HL-60/S4 treated with phorbol 12-myristate 13-acetate at 8.2 ng/mL for 4 days and 3 days (cell line): ENCODE measurements around the gene ANKRD39.

Source experiments
- in situ Hi-C: fragments of 300-500 bp; cut with MboI; formaldehyde crosslinking; loops from 2 replicates; pipeline ENCODE4 v1.15.0; 2022; ENCODE audit warnings: low sequenced_read_pairs

ANKRD39 gene

DNA sequence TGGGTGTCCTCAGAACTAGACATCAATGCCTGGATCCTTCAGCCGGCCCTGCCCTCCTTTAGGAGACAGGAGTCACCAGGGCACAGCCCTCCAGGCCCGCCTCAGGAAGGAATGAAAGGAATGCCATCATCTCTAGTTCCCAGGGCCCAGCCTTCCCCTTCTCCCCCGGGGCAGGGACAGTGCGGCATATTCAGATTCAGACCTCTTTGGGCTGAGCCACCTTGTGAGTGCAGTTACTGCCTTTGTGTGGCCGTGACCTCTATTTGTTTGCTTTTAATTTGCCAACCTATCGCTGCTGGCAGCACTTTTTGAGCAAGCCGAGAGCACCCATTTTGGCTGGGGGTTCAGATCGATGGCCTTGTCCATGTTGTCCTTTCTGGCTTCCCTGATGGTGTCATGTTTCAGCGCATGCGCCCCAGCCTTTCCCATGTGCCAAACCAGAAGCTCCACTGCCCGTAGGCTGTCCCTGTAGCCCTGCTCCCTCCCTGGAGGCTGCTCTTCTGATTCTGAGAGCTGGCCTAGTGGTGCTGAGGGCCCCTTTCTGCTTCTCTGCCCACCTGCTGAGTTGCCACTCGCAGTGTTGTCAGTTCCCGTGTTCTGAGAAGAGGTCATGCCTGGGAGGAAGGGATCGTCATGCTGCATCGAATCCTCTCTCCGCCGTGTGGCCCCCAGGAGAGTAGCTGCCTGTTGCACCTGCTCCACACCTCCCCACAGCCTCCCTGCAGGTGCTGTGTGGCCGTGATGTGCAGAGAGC, 24.9 kb downstream of the ANKRD39 start:
- in situ Hi-C loops: no loop called here

DNA sequence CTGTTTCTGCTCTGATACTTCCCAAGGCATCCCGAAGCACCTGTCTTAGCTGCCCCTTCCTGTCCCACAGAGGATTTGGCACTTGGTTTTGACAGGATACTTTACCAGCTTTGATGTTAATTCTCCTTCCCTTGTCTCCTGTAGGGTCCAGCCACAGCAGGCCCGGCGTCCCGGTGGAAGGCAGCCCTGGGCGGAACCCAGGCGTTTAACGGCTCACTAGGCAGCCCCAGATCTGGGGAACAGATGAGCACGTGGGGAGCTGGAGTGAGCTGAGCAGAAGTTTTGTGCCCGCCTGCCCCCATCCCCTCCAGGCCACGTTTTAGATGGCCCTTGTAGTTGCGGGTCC, 25.4 kb downstream of the ANKRD39 start:
- in situ Hi-C loops: no loop called here

DNA sequence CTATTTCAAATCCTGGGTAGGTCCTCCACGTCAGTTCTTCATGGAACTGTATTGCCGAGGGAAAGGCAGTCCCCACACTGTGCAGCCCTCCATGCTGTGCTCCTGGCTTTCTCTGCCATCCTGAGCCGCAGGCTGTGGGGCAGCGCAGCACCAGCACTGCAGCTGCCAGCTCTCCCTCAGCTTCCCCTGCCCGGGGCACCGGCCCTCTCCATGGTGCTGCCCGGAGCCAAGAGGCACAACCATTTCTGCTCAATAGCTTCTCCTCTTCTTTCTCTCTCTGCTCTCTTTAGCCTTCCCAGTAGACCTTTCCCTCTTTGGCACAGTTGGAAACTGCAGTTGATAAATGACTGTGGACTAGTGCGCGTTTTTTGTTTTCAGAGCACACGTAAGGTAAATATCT, 26.1 kb downstream of the ANKRD39 start:
- in situ Hi-C loops: no loop called here

DNA sequence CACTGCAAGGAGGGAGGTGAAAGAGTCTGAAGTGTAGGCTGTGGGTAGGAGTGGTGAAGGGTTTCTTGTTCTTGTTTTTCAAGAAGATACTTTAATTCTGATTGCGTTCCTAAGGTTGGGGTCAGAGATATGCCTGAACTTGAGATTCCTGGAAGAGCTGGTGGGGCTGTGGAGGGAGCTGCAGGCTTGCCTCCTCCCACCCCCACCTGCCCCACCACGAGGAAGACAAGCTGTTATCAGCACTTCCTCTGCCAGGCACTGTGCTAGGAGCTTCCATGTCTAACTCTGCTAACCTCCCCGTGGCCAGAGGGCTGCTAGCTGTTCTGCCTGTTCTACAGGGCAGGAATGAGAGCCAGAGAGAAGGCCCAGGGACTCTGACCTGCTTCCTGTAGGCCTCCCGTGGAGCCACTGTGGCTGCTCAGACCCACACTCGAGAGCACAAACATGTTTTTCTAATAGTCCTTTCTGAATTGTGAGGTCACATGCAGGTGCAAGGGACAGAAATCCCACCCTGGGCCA, 27.7 kb downstream of the ANKRD39 start:
- in situ Hi-C loops: no loop called here

DNA sequence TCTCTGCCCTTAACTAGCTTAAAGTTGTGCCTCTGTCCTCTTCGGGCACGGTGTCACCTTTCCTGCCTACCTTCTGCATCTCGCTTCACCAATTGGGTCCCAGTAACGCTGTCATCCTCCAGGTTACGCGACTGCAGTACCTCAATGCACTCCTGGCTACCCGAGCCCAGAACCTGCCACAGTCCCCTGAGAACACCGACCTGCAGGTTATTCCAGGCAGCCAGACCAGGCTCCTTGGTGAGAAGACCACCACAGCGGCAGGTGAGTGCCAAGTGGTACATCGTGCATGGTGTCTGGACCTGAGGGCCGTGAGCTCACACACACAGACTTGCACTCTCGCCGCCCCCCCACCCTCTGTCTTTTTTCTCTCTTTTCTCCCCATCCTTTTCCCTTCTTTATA, 28.9 kb downstream of the ANKRD39 start:
- in situ Hi-C loops: no loop called here

DNA sequence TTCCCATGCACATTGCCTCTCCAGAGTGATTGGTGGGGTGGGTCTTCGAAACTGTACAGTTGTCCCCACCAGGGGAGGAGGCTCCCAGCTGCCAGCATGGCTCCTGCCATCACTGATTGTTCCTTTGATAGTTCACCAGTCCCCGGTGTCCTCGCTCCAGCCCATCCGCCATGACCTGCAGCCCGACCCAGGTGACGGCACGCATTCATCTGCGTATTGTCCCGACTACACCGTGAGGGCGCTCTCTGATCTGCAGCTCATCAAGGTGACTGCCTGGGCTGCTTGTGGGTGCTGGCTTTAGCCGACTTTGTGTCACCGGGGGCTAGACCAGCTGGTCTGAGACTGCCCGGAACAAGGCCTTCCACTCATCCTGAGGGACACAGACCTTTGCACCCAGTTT, 29.4 kb downstream of the ANKRD39 start:
- in situ Hi-C loops: no loop called here

DNA sequence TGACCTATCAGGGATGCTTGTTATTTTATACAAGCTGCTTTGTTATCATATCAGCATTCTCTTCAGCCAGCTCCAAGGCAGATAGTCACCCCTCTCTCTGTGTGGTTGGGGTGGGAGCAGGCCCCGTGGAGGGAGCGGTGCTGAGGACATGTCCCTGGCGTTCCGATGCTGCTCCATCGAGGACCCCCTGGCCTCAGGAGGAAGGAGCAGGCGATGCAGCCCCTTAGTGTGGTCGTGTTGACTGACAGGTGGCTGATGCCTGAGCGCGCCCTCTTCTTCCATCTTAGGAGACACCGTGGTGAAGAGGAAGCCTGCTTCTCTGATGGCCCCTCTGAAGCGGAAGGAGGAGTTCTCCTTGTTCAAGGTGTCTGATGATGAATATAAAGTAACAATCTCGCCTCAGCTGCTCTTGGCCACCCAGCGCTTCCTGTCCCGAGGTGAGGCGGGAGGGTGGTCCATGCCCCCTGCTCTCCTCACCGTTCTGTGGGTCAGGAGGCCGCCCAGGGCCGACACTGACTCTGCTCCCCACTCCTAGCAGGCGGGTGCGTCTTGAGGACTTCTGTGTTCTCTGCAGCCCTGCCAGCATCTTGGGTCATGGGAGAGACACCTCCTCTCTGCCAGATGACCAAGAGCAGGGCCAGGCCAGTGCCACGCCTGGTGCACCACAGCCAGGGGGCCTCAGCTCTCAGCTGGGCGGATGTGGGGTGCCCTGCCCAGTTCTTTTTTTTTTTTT, 31.1 kb downstream of the ANKRD39 start:
- in situ Hi-C loops: no loop called here

DNA sequence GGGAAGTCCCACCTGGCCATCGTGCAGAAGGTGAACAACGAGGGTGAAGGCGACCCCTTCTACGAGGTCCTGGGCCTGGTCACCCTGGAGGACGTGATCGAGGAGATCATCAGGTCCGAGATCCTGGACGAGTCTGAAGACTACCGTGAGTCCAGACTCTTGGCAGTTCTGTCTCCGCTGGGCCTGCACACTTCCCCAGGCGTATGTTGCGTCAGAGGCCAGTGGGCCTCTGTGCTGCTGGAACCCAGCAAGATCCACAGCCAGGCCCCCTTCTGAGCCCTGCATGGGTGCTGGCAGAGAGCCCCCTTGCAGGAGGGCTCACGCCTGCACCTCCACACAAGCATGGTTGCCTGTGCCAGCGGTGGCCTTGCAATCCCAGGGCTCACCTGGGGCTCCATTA, 32.8 kb downstream of the ANKRD39 start:
- in situ Hi-C loops: no loop called here

DNA sequence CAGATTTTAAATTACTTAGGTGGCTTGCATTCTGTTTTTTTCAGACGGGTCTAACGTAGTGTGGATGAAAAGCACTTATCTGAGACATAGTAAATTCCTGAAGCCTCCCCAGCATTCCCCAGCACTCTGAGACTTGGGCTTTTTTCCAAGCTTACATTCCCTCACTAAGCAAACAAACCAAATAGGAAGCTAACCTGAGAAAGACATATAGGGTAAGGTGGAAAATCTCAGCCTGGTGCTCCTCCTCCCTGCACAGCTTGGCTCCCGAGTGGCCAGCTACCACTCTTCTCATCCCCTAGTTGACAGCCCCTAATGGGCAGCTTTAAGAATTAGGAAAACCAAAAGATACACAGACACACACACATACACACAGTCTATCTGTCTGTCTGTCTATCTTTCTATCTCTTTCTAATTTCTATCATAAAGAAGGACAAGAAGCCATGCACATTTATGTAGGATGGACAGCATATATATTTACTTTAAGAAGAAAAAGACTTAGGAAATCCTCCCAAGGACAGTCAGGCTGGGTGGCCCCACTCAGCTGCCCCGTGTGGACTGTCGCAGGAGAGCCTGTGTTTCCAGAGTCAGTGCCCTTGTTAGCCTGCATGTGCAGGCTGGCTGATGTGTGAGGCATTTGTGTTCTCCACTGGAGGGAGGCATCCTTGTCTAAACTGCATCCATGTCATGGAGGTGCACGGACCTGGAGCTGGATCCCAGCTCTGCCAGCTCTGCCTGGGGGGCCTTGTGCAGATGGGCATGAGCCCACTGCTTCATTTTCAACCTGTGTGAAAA, 33.5 kb downstream of the ANKRD39 start:
- in situ Hi-C loops: no loop called here

DNA sequence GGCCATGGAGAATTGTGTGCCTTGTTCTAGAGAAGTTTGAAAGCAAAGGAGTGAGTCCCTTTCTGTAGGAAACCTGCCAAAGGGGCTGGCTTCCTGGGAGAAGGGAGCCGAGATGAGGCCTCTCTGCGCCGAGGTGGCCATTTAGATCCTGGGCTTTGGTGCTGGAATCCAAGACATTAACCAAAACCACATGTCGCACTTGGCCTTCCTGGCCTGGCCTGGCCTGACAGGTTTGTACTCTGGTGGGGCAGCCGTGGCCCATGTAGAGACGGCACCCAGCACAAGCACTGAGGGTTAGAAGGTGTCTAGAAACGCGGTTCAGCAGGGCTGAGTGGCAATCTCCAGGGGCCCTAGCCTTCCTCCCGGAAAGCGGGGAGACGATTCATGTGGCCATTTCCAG, 34.6 kb downstream of the ANKRD39 start:
- in situ Hi-C loops: no loop called here

DNA sequence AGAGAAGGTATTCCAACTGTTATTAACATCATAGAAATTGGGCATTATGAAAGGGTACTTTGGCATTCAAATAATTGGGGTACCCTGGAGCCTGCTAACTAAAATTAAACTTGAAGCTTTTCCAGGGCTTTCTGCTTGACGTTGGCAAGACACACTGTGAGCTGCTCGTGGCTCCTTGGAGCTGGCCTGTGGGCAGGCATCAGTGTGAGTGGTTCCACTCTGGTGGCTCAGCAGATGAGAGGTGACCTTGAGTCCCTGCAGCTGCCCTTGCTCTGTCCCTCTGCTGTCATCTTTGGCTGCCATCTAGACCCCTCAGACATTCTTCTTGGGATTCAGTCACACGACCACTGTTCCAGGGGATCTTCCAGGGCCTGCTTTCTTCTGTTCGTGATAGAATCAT, 35.0 kb downstream of the ANKRD39 start:
- in situ Hi-C loops: no loop called here

DNA sequence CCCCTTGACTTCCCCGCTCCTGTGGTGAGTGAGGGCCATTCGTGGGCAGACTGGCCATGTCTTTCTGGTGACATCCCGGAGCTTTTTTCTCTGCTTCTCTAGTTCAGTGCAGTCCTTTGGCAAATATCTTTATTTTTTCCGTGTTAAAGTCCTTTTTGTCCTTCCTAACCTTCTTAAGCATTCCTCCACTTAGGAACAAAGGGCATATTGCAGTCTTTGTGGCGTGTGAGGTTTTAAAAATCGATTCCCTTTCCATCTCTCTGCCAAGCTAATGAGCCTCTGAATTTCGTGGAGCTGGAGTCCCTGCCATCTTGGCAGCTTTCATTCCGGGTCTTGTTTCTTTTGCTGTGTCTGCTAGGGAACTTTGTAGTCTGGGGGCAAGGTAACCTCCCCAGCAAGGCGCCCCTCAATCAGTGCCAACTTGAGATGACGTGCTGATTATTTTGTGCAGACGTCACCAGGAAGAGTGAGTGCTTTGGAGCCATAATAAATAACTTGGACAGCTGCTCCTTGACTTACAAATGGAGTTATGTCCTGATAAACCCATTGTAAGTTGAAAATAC, 36.6 kb downstream of the ANKRD39 start:
- in situ Hi-C loops: no loop called here

DNA sequence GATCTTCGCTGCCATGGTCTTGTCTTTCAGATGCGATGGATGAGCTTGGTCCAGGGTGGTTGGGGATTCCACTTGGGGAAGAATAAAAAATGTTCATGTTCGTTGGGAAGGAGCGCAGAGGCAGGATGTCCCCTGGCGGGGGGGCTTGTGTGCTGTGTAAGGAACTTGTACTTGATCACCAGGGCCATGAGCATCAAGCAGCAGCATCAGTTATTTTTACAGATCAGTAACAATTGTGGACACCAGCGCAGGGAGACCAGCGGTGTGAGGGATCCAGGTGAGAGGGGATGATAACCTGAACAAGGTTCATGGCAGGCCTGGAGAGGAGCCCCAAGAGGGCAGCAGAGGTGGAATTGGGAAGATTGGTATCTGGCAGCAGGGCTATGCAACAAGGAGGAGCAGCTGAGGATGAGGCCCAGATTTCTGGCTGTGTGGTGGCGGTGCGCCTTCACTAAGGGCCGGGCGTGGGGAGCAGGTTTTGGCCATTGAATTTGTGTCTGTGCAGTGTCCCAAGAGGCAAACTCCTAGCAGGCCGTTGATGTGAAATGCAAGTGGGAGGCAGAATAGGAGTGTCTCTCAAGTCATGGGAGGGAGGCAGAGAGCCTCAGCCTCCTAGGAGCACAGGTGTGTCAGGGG, 37.8 kb downstream of the ANKRD39 start:
- in situ Hi-C loops: no loop called here

DNA sequence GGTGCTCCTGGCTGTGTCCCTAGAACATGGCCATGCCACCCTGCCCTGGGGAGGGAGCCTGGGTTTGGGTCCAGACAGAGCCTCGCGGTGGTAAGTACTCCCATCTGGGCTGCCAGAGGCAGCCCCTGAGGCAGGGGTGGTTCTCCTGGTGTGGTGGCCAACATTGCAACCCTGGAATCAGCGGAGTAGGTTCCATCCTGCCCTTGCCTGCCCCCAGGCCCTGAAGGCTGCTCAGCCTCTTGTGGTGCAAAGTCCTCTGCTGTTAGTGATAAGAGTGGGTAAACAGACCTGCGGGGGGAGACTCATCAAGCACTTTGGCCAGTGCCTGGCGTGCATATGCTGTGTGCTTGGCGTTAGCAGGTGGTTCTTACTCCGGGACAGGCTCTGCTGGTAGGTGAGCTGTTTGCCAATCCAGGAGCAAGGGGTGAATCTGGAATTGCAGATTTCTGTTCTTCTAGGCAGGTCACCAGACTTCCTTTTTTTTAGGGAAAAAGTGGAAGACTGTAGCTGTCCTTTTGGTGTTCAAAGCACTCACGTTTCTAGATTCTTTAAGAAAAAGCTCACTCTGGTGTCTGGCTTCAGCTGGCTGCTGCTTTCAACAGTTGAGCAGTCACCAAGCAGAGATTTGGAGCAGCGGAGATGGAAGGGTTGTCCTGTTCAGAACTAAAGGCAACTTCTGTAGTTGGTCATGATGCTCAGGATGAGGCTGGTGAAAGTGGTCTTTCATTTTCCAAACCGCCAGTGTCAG, 38.5 kb downstream of the ANKRD39 start:
- in situ Hi-C loops: no loop called here

DNA sequence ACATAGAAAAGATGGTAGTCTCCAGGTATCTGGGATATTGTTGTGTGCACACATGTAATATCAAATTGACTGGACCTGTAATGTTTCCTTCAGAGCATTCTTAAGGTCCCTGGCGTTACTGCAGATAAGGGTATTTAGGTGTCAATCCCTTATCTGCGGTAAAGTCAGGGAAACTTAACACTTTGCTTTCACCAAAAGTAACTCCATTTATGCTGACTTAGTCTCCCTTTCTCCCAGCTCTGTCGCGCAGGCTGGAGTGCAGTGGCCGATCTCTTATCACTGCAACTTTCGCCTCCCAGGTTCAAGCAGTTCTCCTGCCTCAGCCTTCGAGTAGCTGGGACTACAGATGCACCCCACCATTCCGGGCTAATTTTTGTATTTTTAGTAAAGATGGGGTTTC, 39.9 kb downstream of the ANKRD39 start:
- in situ Hi-C loops: no loop called here

DNA sequence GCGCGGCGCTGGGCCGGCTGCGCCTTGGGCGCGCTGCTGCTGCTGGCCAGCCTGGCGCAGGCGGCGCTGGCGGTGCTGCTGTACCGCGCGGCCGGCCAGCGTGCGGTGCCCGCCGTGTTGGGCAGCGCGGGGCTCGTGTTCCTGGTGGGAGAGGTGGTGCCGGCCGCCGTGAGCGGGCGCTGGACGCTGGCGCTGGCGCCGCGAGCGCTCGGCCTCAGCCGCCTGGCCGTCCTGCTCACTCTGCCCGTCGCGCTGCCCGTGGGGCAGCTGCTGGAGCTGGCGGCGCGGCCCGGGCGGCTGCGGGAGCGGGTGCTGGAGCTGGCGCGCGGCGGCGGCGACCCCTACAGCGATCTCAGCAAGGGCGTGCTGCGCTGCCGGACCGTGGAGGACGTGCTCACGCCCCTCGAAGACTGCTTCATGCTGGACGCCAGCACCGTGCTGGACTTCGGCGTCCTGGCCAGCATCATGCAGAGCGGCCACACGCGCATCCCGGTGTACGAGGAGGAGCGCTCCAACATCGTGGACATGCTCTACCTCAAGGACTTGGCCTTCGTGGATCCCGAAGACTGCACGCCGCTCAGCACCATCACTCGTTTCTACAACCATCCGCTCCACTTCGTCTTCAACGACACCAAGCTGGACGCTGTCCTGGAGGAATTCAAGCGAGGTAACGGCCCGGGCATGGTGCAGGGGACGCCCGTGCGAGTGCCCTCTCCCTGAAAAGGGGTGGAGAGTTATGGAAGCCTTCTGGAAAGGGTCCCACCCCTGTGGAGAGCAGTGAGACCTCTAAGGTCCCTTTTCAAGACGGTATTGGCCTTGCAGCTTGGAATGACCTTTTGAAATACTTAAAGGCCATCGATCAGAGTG, 40.7 kb downstream of the ANKRD39 start:
- in situ Hi-C loops: no loop called here

DNA sequence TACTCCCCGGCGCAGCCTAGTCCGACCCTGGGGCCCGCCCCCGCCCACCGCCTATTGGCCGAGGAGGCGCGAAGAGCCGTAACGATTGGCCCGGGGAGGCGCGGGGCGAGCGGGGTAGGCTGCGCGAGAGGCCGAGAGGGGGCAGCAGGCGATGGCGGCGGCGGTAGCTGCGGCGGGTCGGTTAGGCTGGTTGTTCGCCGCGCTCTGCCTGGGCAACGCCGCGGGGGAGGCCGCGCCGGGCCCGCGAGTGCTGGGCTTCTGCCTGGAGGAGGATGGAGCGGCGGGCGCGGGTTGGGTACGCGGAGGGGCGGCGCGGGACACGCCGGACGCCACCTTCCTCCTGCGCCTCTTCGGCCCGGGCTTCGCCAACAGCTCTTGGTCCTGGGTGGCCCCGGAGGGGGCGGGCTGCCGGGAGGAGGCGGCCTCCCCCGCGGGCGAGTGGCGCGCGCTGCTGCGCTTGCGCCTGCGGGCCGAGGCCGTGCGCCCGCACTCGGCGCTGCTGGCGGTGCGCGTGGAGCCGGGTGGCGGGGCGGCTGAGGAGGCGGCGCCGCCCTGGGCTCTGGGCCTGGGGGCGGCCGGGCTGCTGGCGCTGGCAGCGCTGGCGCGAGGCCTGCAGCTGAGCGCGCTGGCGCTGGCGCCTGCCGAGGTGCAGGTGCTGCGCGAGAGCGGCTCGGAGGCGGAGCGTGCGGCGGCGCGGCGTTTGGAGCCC, 41.5 kb downstream of the ANKRD39 start, which contains the start of gene CNNM3:
Gene CNNM3, plus strand, starts transcription at position 142 of the 709 bp plus-strand sequence. Its CDS starts 10 bp downstream, at position 152.
- in situ Hi-C loops: no loop called here

DNA sequence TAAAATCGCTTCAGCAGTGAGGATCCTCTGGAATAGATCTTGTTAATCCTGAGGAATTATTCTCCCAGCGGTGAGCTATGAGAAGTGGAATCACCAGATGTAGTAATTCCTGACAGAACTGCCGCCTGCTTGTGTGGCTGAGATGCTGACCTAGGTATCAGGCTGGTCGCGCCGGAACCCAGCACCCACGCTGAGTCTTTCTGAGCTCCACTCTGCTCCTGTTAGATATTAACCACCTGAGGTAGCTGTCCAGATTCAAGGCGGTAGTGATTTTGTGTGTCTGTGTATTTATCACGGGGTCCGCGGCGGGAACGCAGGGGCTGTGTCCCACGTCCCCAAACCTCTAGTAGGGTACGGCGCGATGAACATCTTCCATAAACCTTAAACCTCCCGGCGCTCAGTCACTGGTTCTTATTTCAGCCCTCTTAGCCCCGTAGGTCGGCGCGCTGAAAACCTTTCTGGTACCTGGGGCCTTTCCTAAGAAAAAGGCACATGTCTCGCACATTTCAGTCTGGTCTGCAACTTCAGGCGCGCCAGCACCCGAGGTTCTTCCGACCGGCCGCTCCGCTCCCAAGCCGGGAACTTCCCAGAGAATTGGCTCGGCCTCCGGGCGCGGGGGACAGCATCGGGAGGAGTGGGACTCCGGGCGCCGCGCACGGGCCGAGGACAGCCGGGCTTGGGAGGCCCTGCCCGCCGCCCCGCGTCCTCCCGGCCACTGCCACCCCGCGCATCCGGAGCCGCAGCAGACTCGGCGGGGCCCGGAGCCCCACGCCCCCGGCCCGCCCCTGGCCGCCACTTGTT, 42.3 kb downstream of the ANKRD39 start:
- in situ Hi-C loops: no loop called here
